Forelimb muscle (tissue), 1 donor: ENCODE data around the gene NXPH1. TPM values are rescaled to one million over a fixed set of nuclear protein-coding genes. Genes with fewer than 3 reads are reported as not detected.

Experiments used
- polyA plus RNA-seq: library from polyadenylated mRNA; unstranded; fragments of 120-200 nt; gene quantifications from one replicate; pipeline ENCODE4 v1.2.1, GENCODE V29; 2013; ENCODE audit not compliant: insufficient read length

NXPH1 gene
- polyA plus RNA-seq, 1 donor = not detected

Other genes with a start within 250 kb of the NXPH1 start
- gene ICA1, start 171.4 kb upstream of the NXPH1 start, polyA plus RNA-seq = 4.6 TPM